ENCODE results near the gene TNFRSF13B. TPM values are rescaled to one million over a fixed set of nuclear protein-coding genes. Genes with fewer than 3 reads are reported as not detected.

The TNFRSF13B gene
- total and polyA plus RNA-seq, 2 donors from 2014 or later: 1.4 TPM; not detected in 1

- DNase-seq: peak in 1 of 5 donors; percentile 6
- Histone ChIP-seq H3K9me3 (ENCODE audit: control insufficient read depth in 2 of 3, insufficient read depth in 1 of 3, low read length in 3 of 3) (no peaks in the 10 kb centered on the region), H3K27ac (ENCODE audit: low read depth in 2 of 2, low read length in 2 of 2) (no peak overlapping the region), H3K9ac (ENCODE audit: low read length in 3 of 3) (no peak overlapping the region), H3K4me1 (ENCODE audit: control insufficient read depth in 2 of 3, insufficient read depth in 2 of 3, low read depth in 1 of 3, low read length in 3 of 3) (no peaks in the 10 kb centered on the region), H3K36me3 (ENCODE audit: control insufficient read depth in 2 of 3, insufficient read depth in 3 of 3, low read length in 3 of 3) (no peaks in the 10 kb centered on the region), H3K4me3 (ENCODE audit: low read length in 3 of 3) (no peak overlapping the region), H3K27me3 (ENCODE audit: control insufficient read depth, insufficient read depth, low read length) (no peaks in the 10 kb centered on the region)
- intact Hi-C loops (cut with DNase I): no loop called here
- TF ChIP-seq CTCF (IDR thresholded peaks at IDR 0.05; ENCODE audit: borderline replicate concordance, extremely low read depth, insufficient read depth): no peak
- no peak for FAIRE-seq
These were observed 17.4 kb downstream of the TNFRSF13B start for GRCh38 chr17:16954521-16954920.

- Histone ChIP-seq H3K4me3 (ENCODE audit: low read length in 3 of 3) (no peak overlapping the region), H3K36me3 (ENCODE audit: control insufficient read depth in 2 of 3, insufficient read depth in 3 of 3, low read length in 3 of 3) (no peaks in the 10 kb centered on the region), H3K4me1 (ENCODE audit: control insufficient read depth in 2 of 3, insufficient read depth in 2 of 3, low read depth in 1 of 3, low read length in 3 of 3) (no peaks in the 10 kb centered on the region), H3K9me3 (ENCODE audit: control insufficient read depth in 2 of 3, insufficient read depth in 1 of 3, low read length in 3 of 3) (peaks cover 0 to 1% (median 0%) of the 10 kb centered on the region in 3 donors), H3K27ac (ENCODE audit: low read depth in 2 of 2, low read length in 2 of 2) (no peak overlapping the region), H3K27me3 (ENCODE audit: control insufficient read depth, insufficient read depth, low read length) (no peaks in the 10 kb centered on the region), H3K9ac (ENCODE audit: low read length in 3 of 3) (no peak overlapping the region)
- DNase-seq (peak in 1 of 5 donors; percentile 6), FAIRE-seq (no peak)
- intact Hi-C loops (cut with DNase I): no loop called here
- no peak for TF ChIP-seq CTCF (IDR thresholded peaks at IDR 0.05; ENCODE audit: borderline replicate concordance, extremely low read depth, insufficient read depth)
These were observed 18.1 kb downstream of the TNFRSF13B start for GRCh38 chr17:16953841-16954240.

GRCh38 chr17:16953347-16953746 lies 18.6 kb downstream of the TNFRSF13B start:
- Histone ChIP-seq H3K27ac (ENCODE audit: low read depth in 2 of 2, low read length in 2 of 2) (no peak overlapping the region), H3K4me3 (ENCODE audit: low read length in 3 of 3) (no peak overlapping the region), H3K27me3 (ENCODE audit: control insufficient read depth, insufficient read depth, low read length) (no peaks in the 10 kb centered on the region), H3K4me1 (ENCODE audit: control insufficient read depth in 2 of 3, insufficient read depth in 2 of 3, low read depth in 1 of 3, low read length in 3 of 3) (no peaks in the 10 kb centered on the region), H3K9me3 (ENCODE audit: control insufficient read depth in 2 of 3, insufficient read depth in 1 of 3, low read length in 3 of 3) (peaks cover 0 to 6% (median 3%) of the 10 kb centered on the region in 3 donors), H3K36me3 (ENCODE audit: control insufficient read depth in 2 of 3, insufficient read depth in 3 of 3, low read length in 3 of 3) (no peaks in the 10 kb centered on the region), H3K9ac (ENCODE audit: low read length in 3 of 3) (no peak overlapping the region)
- intact Hi-C loops (cut with DNase I): no loop called here
- FAIRE-seq (no peak), DNase-seq (peak in 1 of 5 donors; percentile 7)
- no peak for TF ChIP-seq CTCF (IDR thresholded peaks at IDR 0.05; ENCODE audit: borderline replicate concordance, extremely low read depth, insufficient read depth)

- intact Hi-C loops (cut with DNase I): no loop called here
- H3K9me3 ChIP-seq (ENCODE audit: control insufficient read depth in 2 of 3, insufficient read depth in 1 of 3, low read length in 3 of 3): peaks cover 0 to 7% (median 3%) of the 10 kb centered on the region in 3 donors
- peak in 1 of 5 donors; percentile 20 for DNase-seq
These were observed 19.5 kb downstream of the TNFRSF13B start for GRCh38 chr17:16952401-16952800.

More at GRCh38 chr17:16952401-16952800, 19.5 kb downstream of the TNFRSF13B start:
- FAIRE-seq: no peak
- Histone ChIP-seq H3K4me1 (ENCODE audit: control insufficient read depth in 2 of 3, insufficient read depth in 2 of 3, low read depth in 1 of 3, low read length in 3 of 3) (no peaks in the 10 kb centered on the region), H3K36me3 (ENCODE audit: control insufficient read depth in 2 of 3, insufficient read depth in 3 of 3, low read length in 3 of 3) (no peaks in the 10 kb centered on the region), H3K4me3 (ENCODE audit: low read length in 3 of 3) (no peak overlapping the region), H3K27me3 (ENCODE audit: control insufficient read depth, insufficient read depth, low read length) (no peaks in the 10 kb centered on the region), H3K9ac (ENCODE audit: low read length in 3 of 3) (no peak overlapping the region), H3K27ac (ENCODE audit: low read depth in 2 of 2, low read length in 2 of 2) (no peak overlapping the region)
- TF ChIP-seq CTCF (IDR thresholded peaks at IDR 0.05; ENCODE audit: borderline replicate concordance, extremely low read depth, insufficient read depth): no peak
